KBM-7 (cell line): ENCODE measurements around the gene CNDP1.
"Not testable (repeated sequence)": the region's sequence is repeated elsewhere in the genome, so short reads cannot be mapped to it uniquely, and the experiment has no call there.

ENCODE experiments used
- DNase-seq: peaks from one replicate; pipeline ENCODE4 v3.0.0-alpha.2; 2015
- in situ Hi-C: fragments of 300-500 bp; cut with MboI; formaldehyde crosslinking; loops from 2 replicates; pipeline ENCODE4 v1.14.3; 2020; ENCODE audit warnings: low sequenced_read_pairs, low pct_unique_long_range_greater_than_20kb, mixed read lengths

The CNDP1 gene

DNA sequence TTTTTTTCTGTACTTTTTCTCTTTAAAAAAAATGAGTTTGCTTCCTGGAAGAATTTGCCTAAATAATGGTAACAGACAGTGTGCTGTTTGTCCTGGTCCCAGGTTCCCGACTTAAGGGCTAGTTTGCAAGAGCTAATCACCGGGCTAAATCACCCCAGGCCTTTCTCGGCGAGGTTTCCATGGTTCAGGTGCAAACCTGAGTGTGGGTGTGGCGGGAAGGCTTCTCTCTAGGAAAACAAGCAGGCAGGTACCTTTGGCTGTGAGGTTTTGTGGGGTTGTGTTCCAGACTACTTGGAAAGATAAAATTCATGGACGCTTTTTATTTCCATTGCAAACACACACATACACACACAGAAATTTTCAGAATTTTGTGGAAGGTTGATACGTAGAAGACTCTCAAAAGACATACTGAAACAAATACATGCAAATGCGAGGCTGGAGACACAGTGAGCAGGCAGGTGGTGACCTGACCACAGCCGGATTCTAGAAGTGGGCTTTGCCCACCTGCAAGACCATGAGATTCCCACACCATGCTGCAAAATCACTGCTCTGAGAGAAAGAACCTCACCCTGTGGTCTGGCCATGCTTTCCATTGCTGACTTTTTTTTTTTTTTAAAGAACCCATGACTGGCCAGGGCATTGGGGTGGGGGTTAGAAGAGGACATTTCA is 815 bp downstream of the CNDP1 start:
- no peak for DNase-seq
- in situ Hi-C loops, result no loop called here

DNA sequence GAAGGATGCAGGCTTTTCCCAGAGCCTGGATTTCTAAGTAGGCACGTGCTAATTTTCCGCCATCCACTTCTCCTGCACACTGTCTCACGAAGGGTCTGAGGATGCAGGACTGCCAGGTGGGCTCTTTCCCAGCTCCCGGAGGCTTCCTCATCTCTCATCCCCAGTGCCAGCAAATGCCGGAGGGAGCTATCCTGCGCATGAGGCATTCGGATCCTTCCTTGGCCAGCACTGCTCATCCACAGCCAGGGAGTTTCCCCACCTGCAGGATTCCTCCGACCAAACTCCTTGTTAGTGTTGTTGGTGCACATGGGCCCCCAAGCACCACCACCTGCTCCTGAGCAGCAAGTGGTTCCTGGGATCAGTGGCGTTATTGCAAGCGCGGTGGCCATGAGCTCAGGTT is 5.0 kb downstream of the CNDP1 start:
- in situ Hi-C loops, result no loop called here
- no peak for DNase-seq

- in situ Hi-C loops, result no loop called here
Observed at GRCh38 chr18:74540652-74541421, 6.5 kb downstream of the CNDP1 start.

GRCh38 chr18:74541703-74542555 is 7.6 kb downstream of the CNDP1 start:
- no peak for DNase-seq
- in situ Hi-C loops, result no loop called here

More at GRCh38 chr18:74540652-74541421, 6.5 kb downstream of the CNDP1 start:
- no peak for DNase-seq

GRCh38 chr18:74544898-74545297 is 10.6 kb downstream of the CNDP1 start:
- in situ Hi-C loops, result no loop called here
- no peak for DNase-seq

- in situ Hi-C loops, result no loop called here
- no peak for DNase-seq
Observed at GRCh38 chr18:74546007-74546406, 11.7 kb downstream of the CNDP1 start.

- in situ Hi-C loops, result no loop called here
- no peak for DNase-seq
Observed at GRCh38 chr18:74546751-74547530, 12.6 kb downstream of the CNDP1 start.

DNA sequence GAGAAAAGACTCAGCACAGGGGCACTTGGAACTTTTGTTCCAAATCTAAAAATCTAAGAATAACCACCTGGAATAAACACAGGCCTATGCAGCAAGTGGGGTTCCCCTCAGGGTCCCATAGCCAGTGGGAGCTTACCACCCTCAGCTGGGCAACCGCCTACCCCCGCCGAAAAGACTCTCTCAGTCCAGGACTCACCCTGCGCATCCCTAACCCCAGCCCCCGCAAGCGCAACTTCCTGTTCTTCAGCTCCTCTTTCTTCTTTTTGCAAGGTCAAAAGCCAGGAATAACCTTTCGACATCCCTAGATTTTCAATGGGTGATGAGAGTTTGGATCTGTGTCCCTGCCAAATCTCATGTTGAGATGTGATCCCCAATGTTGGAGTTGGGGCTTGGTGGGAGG is 13.6 kb downstream of the CNDP1 start:
- no peak for DNase-seq
- in situ Hi-C loops, result no loop called here

DNA sequence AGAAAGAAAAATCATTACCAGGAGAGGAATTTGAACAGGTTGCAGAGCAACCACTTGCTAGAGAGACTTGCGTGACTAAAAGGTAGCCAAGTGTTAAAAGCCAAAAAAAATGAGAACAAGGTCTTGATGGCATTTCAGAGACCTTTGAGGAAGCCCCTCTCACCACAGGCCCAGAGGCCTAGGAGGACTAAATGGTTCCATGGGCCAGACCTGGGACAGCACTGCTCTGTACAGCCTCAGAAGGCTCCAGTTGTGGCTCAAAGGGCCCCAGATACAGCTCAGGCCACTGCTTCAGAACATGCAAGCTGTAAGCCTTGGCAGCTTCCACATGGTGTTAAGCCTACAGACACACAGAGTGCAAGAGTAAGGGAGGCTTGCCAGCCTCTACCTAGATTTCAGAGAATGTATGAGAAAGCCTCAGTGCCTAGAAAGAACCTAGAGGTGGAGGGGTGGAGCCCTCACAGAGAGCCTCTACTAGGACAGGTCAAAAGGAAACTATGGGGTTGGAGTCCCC is 15.3 kb downstream of the CNDP1 start:
- in situ Hi-C loops, result no loop called here
- no peak for DNase-seq

DNA sequence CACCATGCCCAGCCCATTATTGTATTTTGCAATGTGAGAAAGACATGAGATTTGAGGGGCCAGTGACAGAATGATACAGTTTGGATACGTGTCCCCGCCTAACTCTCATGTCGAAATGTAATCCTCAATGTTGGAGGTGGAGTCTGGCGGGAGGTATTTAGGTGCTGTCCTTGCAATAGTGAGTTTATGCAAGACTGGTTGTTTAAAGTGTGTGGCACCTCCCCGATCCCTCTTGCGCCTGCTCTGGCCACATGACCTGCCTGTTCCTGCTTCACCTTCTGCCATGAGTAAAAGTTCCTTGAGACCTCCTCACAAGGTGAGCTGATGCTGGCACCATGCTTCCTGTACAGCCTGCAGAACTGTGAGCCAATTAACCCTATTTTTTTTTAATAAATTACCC is 16.6 kb downstream of the CNDP1 start:
- in situ Hi-C loops, result no loop called here

DNA sequence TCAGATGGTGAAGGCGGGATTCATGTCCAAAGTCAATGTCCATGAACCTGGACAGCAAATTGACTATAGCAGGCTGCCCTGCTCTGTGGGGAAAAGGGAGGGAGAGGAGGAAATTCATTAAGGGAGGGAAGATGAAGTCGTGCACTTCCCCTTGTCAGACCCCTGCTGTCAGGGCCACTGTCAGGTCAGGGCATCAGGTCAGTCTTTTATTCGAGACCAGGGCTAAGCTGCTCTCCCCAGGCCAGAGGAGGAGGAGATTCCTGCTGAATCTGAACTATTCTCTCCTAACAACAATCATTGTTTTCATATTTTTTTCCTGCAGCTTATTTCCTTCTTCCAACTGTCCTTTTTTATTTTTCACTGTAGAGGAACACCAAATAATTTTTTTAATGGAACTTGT is 17.2 kb downstream of the CNDP1 start:
- in situ Hi-C loops, result no loop called here
- DNase-seq, result no peak

More for the DNA sequence above, 16.6 kb downstream of the CNDP1 start:
- no peak for DNase-seq

- DNase-seq, result peak; percentile 94
- in situ Hi-C loops, result no loop called here
Observed at GRCh38 chr18:74551936-74552555, 17.7 kb downstream of the CNDP1 start.

DNA sequence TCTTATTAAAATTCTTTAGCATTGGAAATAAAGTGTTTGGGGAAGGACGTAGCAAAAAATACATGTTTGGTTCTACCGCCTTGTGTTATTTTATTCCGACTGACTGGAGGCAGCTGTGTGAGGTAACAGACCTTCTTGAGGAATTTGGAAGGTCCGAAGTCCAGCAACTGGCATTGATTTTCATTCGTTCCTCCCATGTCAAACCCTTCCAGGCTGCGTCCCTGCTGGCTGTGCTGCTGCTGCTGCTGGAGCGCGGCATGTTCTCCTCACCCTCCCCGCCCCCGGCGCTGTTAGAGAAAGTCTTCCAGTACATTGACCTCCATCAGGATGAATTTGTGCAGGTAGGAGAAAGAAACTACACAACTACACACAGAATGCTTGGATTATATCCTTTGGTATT is 21.8 kb downstream of the CNDP1 start:
- no peak for DNase-seq
- in situ Hi-C loops, result no loop called here

DNA sequence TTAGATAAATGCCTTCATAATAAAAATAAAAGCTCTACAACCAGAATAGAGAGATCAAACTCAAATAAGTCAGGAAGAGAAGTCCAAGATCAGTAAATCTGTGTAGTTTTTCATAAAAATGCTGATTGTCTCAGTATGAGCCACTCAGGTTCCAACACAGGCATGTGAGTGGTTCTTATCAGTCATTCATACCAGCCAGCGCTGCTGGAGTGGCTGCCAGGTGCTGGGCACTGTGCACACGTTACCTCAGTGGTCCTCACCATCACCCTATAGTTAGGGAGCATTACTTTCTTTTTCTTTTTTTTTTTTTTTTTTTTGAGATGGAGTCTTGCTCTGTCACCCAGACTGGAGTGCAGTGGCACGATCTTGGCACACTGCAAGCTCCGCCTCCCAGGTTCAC is 23.8 kb downstream of the CNDP1 start:
- in situ Hi-C loops, result no loop called here
- no peak for DNase-seq

DNA sequence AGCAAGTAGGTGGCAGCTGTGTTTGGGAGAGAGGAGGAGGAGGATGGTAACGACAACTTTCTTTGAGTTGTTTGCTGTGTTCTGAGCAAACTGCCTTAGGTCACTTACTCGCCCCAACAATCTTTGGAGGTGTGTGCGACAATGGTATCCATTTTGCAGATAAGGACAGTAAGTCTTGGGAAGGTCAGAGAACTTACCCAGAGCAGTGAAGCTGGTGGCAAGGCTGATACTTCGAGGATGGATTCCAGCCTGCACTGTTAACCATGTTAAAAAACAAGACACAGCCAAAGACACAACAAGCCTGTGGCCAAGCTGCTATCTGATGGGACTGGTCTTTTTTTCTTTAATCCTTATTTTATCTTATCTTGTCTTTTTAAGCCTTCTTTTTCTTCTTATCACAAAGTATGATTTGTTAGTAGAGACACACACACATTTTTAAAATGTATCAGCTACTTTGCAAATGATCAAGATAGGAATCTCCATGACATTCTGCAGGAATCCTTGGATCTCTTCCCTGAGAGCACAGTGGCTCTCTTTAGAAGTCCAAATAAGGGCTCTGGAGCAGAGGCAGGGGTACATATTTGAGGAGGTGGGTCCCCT is 27.9 kb downstream of the CNDP1 start:
- in situ Hi-C loops, result no loop called here
- no peak for DNase-seq

- in situ Hi-C loops, result no loop called here
- no peak for DNase-seq
Observed at GRCh38 chr18:74562775-74563174, 28.5 kb downstream of the CNDP1 start.

DNA sequence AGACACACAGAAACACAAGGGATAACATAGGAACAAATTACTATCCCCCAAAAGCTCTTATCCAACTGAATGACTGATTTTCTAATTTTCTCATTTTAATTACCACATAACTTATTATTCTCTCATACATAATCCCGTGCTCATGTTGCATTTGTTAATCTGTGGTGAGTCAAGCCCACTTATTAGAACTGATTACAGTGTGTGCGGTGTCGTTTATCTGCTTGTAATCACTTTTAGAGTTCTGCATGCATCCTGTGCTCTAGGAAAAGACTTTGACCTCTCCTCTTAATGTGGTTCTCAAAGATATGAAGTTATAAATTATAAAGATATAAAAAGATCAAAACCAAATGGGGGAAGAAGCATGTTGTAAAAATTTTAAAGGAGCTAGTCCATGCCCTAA is 29.7 kb downstream of the CNDP1 start:
- in situ Hi-C loops, result no loop called here
- DNase-seq, result no peak

DNA sequence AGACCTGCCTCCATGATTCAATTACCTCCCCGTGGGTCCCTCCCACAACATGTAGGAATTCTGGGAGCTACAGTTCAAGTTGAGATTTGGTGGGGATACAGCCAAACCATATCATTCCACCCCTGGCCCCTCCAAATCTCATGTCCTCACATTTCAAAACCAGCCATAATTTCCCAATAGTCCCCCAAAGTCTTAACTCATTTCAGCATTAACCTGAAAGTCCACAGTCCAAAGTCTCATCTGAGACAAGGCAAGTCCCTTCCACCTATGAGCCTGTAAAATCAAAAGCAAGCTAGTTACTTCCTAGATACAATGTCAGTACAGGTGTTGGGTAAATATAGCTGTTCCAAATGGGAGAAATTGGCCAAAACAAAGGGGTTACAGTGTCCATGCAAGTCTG is 30.9 kb downstream of the CNDP1 start:
- DNase-seq, in situ Hi-C loops: not testable (repeated sequence)
